ENCODE data around the gene CCDC172. TPM values are rescaled to one million over a fixed set of nuclear protein-coding genes. Genes with fewer than 3 reads are reported as not detected.

The CCDC172 gene, protein sequence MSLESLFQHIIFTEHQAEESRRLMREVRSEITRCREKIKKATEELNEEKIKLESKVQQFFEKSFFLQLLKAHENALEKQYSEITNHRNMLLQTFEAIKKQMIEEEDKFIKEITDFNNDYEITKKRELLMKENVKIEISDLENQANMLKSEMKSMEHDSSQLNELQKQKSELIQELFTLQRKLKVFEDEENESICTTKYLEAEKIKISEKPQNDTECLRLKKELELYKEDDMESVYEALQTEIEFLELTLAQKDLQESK
- total RNA-seq: not detected in 2 replicates

GRCh38 chr10:116324227-116324950, at the start of gene CCDC172:
CCDC172 (plus strand) TSS chr10:116324448; CDS start chr10:116325012, 564 bp downstream.

GRCh38 chr10:116427671-116428070, 103.4 kb downstream of the CCDC172 start, which contains the start of gene PNLIPRP3:
PNLIPRP3 (plus strand) TSS chr10:116427847; CDS start chr10:116428013, 166 bp downstream.

Other genes with a start within 250 kb of the CCDC172 start
- 0.07 TPM in 1 of 2 replicates, not detected in the other for gene GFRA1, start 51.2 kb upstream of the CCDC172 start, total RNA-seq
- gene PNLIPRP3, start 103.4 kb downstream of the CCDC172 start, total RNA-seq: 12.0 and 13.5 TPM in 2 replicates
- gene PNLIP, start 221.5 kb downstream of the CCDC172 start, total RNA-seq: not detected in 2 replicates